ENCODE data around the gene RAB27B.
"Not testable (repeated sequence)": the region's sequence is repeated elsewhere in the genome, so short reads cannot be mapped to it uniquely, and the experiment has no call there.

The RAB27B gene, protein sequence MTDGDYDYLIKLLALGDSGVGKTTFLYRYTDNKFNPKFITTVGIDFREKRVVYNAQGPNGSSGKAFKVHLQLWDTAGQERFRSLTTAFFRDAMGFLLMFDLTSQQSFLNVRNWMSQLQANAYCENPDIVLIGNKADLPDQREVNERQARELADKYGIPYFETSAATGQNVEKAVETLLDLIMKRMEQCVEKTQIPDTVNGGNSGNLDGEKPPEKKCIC

DNA sequence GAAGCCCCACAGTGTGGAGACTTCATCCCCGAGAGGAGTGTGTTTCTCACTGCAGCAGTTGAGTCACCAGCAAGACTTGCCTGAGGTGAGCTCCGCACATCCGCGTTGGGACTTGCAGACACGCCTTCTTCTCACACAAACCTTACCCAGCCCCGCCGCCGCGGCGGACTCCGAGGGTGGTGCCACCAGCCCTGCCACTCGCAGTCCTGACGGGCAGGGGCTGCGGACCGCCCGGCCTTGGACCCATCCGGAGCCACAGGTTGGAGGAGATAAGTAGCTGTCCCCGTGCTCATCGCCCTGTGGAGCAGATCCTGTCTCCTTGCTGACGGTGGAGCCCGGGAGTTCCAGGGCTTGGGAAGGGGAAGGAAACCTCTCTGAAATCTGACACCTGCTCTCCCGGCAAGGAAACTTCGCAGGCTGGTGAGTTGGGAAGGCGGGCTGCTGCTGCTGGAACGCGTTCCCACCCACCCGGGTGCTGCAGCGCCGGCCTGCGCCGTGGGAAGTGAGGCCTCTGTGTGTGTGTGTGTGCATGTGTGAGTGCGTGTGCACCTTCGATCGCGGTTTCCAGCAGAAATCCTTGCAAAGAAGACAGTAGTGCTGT, at the start of gene RAB27B:
TSS of gene RAB27B (plus strand) at position 197 of the 601 bp plus-strand sequence. CDS start 49,109 bp downstream, outside the sequence.
- DNase-seq, result peak in 37 of 51 donors; percentile 2 to 75 (median 17)

DNA sequence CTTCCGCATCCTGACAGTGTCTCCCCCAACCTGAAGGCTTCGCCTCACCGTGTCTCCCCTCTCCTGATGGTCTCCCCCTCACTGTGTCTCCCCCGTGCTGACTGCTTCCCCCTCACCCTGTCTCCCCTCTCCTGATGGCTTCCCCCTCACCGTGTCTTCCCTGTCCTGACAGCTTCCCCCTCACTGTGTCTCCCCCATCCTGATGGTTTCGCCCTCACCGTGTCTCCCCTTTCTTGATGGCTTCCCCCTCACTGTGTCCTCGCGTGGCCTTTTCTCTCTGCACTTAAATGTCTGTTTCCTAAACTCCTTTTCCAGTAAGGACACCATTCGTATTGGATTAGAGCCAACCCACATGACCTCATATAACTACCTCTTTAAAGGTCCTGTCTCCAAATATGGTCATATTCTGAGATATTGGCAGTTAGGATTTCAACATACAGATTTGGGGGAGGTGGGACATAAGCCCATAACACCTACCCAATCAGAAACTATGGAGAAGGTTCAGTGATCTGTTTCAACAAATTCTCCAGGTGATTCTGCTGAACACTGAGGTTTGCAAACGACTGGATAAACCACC, 47.9 kb upstream of the RAB27B start:
- DNase-seq, result no peak

DNA sequence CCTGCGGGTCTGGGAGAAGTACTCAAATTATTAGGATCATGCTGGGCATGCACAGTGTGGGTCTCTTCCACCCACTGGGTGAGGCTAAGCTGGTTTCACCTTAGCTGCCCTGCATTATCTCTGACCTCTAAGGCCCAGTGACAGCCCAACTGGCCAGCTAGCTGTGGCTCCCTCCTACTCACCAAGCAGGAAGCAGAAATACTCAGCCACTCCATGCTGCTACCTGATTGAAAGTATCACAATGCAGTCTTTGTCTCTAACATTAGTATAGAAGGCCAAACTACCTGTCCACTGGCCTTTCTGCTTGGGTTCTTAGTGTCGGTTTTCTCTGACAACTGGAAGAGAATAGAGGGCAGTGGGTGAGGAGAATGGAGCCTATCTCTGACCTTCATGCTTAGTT, 47.3 kb upstream of the RAB27B start:
- DNase-seq, result no peak

DNA sequence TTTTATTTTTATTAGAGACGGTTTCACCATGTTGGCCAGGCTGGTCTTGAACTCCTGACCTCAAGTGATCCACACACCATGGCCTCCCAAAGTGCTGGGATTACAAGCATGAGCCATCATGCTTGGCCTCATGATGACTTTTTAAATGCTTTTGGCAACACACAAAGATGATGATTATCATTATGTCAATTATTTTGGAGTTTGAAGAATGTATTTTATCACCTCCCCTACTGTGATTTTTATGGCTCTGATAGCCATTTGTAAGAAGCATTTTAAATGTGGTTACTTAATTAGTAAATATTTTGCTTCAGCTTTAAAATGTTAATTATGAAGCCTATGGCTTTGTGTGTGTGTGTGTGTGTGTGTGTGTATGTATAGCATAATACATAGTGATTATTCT, 45.1 kb upstream of the RAB27B start:
- DNase-seq, result no peak

DNA sequence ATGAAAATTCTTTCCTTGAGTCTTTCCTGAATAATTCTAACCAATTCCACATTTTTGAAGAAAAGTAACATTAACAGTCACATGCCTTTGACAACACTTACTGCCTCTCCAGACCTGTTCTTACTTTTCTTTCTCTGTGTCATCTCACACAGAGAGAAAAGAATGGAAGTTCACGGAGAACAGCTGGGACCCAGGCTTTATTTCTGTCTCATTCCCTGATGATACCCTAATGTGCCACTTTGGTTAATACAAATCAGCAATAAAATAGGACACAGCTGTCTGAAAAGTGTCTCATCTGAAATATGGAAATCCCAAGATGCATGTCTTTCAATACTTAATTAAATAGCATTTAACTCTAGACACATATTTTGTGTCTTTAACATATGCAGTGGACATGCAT, 42.1 kb upstream of the RAB27B start:
- no peak for DNase-seq

DNA sequence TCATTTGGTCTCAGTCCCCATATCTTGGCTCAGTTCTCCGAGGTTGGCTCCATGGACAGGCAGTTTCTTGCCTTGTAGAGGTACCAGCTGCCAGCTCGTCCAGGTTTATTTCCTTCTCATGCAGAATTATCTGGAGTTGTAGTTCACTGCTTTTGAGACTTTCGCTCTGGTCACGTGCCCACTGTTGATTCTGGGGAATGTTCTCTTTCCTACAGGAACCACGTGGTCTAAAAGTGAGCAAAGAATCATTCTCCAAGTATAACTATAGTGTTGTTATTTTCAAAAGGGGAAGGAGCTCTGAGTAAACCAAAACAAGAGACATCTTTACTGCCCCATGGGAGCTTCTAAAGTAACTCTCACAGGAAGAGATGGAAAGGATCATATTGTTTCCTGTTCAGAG, 41.2 kb upstream of the RAB27B start:
- no peak for DNase-seq

DNA sequence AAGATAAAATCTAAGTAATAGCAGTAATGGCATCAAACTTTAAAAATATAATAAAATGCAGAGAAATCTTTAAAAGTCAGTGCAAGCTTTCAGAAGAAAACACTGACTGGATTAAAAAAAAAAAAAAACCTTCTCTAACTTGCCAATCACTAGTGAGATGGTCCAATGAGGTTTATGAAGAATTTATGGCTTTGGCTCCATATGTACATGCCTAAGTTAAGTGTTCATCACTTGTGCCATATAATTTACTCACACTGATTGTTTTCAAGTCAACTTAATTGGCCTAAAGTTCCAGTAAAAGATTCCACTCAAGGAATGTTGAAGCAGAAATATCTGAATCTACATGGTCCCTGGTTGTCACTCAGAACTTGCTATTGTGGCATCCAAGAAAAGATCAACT, 40.7 kb upstream of the RAB27B start:
- DNase-seq, result no peak

DNA sequence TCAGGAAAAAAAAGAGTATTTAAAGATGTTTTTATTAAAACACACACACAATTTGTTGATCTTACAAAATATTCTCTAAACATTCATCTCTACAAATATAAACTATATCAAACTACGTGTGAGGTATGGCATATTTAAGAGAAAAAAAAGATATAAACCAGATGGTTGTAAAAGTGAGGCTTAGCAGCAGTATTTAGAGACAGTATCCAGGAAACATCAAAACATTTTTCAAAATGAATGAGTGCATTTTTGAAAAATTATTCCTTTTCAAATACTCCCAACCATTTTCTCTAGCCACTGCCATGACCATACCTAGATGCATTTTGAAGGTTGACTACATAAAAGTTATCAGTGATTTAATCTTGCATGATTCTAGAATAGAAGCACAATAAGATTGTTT, 38.2 kb upstream of the RAB27B start:
- no peak for DNase-seq

DNA sequence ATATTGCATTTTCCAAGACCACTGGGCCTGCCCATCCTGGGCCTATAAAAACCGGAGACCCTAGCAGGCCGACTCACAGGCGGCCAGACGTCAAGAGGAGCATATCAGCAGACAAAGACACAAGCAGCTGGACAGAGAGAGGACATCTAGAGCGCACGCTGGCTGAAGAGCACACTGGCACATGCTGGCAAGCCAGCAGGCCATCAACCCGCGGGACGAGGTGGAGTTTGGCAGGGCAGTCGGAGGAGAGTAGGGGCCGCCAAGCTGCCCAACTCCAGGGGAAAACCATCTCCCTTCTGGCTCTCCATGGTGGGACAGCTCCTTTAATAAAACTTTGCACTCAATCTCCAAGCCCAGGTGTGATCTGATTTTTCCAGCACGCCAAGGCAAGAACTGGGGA, 36.6 kb upstream of the RAB27B start:
- no peak for DNase-seq

DNA sequence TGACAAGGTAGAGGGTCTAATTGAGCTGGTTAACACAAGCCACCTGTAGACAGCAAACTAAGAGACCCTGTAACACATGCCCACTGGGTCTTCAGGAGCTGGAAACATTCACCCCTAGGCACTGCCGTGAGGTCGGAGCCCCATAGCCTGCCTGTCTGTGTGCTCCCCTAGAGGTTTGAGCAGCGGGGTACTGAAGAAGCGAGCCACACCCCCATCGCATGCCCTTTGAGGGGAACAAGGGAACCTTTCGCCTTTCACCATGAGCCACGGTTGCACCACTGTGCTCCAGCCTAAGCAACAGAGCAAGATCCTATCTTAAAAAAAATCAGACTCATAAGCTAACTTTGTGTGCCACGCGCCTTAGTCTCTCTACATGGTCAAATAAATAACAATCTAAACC, 36.2 kb upstream of the RAB27B start:
- no peak for DNase-seq

DNA sequence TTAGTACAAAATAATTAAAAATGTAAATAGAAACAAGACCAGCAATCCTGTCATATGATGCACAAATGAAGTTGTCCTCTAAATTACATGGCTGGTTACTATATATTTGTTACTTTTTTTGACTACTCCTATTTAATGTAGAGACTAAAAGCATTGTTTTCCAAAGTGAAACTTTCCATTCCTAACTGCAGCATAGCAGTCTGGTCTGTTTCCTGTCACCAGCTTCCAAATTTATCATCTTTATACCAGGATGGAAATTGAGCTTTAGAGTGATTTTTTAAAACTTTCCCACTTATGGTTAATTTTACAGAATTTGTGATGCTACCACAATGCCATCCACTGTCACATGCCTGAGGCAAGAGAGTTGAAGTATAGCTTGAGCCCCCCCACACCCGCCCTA, 33.5 kb upstream of the RAB27B start:
- no peak for DNase-seq

DNA sequence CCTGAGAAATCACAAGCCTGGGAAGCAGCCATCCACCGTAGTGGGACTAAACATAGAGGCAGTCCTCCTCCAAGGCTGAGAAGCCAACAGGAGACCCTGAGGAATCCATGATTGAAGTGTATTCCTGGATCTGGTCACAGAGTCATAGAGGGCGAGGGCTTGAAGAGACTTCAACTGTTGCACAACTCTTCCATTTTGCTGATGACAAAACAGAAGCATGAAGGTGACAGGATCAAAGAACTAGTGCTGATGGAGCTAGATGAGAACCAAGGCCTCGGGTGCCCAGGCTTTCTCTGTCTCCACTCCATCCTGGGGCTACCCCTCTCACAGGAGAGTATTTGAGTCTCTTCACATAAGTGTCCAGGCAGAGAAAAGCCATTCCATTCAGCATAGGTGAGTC, 30.1 kb upstream of the RAB27B start:
- no peak for DNase-seq

DNA sequence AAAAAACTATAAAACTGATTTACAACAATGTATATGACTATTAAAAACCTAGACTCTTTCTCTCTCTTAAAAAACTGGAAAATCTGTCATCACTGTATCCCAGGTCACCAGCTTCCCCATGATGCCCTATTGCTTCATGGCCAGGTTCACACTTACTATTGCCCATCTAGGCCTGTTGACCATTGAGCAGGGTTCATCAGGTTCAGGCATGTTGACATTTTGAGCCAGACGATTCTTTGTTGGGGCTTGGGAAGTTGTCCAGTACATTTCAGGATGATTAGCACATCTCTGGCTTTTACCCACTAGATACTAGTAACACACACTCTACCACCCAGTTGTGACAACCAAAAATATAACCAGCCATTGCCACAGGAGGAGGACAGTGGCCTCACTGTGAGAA, 26.9 kb upstream of the RAB27B start:
- no peak for DNase-seq

DNA sequence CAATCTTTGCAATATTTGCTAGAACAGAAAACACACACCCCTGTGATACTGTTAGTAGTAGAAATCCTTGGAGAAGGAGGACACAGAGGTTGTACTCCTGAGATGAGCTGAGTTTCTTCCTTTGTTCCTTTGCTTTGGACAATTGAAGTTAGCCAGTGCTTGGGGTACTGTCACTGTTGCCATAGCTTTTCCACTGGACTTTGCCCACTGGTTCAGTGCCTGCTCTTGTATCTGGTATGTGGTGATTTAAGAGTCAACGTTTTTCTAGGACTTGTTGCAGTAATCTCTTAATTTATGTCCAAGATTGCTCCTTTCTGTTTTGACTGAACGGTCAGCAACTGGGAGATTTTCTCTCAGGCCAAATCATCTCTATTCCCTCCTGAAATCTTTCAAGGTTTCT, 26.1 kb upstream of the RAB27B start:
- no peak for DNase-seq

DNA sequence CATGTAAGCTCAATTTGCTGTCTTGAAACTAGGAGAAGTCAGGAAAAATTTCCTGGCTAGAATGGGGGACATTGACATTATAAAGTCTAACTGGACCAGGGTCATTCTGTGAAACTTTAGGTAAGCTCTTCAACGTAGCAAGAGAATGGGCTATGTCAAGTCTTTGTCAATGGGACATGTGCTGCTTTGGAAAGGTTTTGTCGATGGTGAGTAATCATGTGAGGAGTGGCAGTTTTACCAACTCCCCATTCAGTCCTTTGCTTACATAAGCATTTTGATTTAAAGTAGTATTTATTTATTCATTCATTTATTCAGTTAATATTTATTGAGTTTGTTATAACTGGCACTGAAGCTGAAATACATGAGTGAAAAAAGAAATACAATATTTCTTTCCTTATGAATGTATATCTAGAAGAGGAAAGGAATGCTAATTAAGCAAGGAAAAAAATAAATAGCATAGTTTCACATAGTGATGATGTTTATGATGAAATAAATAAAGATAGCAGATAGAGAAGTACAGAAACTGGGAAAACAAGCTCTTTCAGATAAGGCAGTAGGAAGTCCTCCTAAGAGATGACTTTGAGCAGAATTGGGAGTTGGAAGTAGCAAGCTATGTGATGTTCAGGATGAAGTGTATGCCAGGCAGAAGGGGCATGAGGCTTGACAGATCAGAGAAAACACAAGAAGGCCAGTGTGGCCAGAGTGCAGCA, 25.4 kb upstream of the RAB27B start:
- DNase-seq, result no peak

DNA sequence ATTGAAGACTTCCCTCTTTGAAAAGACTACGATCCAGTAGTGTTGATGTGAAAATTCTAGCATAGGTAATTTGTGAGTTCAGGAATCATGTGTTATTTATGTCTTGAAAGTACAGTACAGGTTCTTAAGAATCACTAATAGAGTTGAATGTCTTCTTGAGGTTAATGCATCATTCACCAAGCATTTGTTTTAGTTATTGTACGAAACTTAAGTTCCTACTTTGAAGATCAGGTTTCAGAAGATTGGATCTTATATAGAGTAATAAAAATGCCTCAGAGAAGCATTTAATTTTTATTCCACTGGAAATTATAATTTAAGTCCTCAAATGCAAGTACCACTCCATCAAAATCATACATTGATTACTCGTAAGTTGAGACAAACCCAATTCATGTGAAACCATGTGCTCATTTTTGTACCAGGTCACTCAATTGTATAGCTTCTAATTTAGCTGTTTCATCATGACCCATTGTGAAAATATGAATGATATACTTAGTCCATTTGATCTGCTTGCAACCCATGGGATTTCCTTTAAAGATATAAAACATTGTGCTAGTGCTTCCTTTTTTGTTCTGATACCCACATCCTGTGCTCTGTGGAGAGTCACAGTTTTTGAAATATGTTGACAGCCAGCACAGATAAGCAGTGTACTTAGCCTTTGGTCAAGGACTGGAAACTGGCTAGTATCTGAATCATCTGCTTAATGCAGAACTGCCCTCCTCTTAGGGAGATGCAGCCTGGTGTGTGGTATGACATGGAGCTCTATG, 22.5 kb upstream of the RAB27B start:
- no peak for DNase-seq

DNA sequence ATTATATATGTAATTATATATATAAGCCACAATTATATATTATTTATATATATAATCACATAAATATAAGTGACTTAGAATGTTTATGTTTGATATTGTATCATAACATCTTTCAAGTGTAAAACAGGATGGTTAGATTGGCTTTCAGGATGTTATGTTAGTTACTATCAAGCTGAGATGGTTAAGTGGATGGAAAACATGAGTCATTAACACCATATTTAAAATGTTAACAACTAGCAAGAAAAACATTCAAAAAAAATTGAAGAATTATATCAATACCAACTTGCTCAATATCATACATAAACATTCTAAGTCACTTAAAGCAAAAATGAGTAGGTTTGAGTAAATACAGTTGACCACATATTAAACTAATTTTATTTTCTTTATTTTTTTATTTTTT, 21.8 kb upstream of the RAB27B start:
- DNase-seq, result no peak

DNA sequence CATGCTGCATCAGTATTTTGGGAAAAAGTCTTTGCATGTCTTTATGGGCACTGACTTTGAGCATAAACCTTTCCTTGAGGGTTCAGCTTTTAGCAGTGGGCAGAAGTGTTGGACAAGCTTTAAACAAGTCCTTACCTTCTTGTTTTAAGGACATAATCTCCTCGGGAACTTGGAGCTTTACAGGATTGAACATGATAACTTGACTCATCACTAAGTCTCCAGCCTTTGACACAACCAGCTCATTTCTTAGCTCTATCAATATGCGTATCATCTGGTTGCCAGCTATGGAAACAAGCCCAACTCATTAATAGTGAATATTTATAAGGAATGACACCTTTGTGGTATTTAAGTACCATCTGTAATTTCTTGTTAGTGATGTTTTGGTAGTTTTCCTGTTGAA, 21.0 kb upstream of the RAB27B start:
- no peak for DNase-seq

DNA sequence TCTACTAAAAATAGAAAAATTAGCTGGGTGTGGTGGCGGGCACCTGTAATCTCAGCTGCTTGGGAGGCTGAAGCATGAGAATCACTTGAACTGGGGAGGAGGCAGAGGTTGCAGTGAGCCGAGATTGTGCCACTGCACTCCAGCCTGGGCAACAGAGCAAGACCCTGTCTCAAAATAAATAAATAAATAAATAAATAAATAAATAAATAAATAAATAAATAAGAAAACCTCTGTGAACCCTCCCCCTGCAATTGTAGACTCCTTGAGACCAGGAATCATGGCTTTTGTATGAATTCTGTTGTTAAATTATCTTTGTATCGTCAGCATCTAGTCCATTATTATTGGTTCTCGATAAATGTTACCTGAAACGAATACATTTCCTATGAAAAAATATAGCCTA, 17.6 kb upstream of the RAB27B start:
- not testable (repeated sequence) for DNase-seq

DNA sequence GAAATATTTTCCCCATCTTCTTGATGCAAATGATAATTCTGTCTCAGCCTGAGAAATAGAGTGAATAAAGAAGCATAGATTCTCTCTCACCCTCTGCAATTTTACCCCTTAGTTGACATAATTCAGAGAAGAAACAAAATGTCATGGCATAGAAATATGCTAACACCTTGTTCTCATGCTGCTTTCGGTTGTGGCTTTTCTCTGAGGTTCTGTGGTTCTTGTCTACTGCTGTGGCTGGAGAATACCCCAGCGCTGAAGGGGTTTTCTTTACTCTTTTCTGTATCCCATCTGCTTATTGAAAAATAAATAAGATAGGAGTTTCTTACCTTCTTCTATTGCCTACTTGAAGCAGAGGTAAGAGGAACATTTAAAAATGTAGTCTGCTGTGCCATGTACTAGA, 15.4 kb upstream of the RAB27B start:
- no peak for DNase-seq

DNA sequence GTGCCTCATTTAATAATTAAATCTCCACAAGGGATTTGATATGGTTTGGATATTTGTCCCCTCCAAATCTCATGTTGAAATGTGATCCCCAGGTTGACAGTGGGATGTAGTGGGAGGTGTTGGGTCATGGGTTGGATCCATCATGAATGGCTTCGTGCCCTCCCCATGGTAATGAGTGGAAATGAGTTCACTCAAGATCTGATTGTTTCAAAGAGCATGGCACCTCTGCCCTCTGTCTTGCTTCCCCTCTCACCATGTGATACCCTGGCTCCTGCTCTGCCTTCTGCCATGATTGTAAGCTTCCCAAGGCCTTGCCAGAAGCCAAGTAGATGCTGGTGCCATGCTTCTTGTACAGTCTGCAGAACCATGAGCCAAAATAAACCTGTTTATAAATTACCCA, 15.0 kb upstream of the RAB27B start:
- no peak for DNase-seq

DNA sequence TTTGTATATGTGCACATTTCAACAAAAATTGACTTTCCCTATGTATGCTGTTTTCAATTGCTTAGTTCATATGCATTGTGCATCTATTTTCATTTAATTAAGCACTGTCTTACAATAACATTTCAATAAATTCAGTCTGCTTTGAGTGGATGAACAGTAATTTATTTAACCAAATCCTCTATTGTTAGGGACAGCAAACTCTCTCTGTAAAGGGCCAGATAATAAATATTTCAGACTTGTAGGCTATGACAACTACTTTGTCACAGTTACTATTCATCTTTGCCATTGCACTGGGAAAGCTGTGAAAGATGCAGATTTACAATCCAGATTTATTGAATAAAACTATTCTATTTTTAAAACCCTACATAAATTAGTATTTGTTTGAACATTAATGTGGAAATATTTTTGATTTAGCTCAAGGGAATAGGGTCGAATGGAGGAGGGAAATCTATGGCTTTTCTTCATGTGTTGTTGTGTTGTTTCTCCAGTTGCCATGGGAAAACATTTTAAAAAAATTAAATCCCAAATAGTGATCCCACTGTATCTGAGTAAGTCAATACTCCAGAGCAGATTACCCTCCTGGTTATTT, 14.2 kb upstream of the RAB27B start:
- DNase-seq, result no peak

All from hypothalamus (tissue), 51 donors.